Measurements from ENCODE around the gene PTBP2. TPM values are rescaled to one million over a fixed set of nuclear protein-coding genes. Genes with fewer than 3 reads are reported as not detected.

The PTBP2 gene, protein sequence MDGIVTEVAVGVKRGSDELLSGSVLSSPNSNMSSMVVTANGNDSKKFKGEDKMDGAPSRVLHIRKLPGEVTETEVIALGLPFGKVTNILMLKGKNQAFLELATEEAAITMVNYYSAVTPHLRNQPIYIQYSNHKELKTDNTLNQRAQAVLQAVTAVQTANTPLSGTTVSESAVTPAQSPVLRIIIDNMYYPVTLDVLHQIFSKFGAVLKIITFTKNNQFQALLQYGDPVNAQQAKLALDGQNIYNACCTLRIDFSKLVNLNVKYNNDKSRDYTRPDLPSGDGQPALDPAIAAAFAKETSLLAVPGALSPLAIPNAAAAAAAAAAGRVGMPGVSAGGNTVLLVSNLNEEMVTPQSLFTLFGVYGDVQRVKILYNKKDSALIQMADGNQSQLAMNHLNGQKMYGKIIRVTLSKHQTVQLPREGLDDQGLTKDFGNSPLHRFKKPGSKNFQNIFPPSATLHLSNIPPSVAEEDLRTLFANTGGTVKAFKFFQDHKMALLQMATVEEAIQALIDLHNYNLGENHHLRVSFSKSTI
- 19.4 and 45.1 TPM in 2 replicates for total RNA-seq

GRCh38 chr1:96721416-96722160, at the start of gene PTBP2:
PTBP2 (plus strand) TSS chr1:96721784; CDS start chr1:96721865, 81 bp downstream.

All from smooth muscle cell of trachea (primary cell).